Tibial nerve (tissue), 4 donors: ENCODE results near the gene WASHC4.

Experiments used
- EP300 ChIP-seq, 2 donors: sonication (generic); formaldehyde crosslinking; IDR thresholded peaks; one replicate each; pipeline ENCODE4 v1.6.1; 2017; ENCODE audit warnings: antibody characterized with exemption in 2 of 2, mild to moderate bottlenecking in 1 of 2
- POLR2A ChIP-seq, 2 donors: fragments of 450-650 bp; IDR thresholded peaks; one replicate each; pipeline ENCODE4 v1.6.1; 2017; ENCODE audit warnings: antibody characterized with exemption in 2 of 2, mild to moderate bottlenecking in 2 of 2, moderate library complexity in 2 of 2
- TF ChIP-seq, protein P1 (sequence below), 5 experiments: fragments of 200-600 bp in 3 of 5; fragments of 450-650 bp in 2 of 5; sonication (generic) in 3 of 5; IDR thresholded peaks; one replicate each; pipeline ENCODE4 v1.5.1; 2016 to 2019; ENCODE audit warnings: antibody characterized with exemption in 5 of 5, mild to moderate bottlenecking in 3 of 5, moderate library complexity in 2 of 5

DNA sequence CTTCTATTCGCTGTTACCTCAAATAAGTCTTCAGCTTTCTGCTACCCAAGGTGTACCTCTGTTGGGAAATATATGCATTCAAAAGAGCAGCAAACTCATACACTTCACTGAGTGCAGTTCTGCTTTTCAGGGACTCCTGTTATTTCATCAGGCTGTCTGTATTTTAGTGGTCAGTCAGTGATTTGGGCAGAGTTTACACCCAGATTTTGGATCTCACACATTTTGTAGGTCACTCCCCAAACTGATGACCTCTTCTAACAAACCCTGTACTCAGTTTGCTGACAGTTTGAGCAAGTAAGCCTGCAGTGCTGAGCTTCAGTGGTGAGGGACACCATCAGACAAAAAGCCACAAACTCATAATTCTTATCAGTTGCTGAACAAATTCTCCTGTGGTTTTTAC lies 8.2 kb upstream of the WASHC4 start:
- TF ChIP-seq, protein P1, sequence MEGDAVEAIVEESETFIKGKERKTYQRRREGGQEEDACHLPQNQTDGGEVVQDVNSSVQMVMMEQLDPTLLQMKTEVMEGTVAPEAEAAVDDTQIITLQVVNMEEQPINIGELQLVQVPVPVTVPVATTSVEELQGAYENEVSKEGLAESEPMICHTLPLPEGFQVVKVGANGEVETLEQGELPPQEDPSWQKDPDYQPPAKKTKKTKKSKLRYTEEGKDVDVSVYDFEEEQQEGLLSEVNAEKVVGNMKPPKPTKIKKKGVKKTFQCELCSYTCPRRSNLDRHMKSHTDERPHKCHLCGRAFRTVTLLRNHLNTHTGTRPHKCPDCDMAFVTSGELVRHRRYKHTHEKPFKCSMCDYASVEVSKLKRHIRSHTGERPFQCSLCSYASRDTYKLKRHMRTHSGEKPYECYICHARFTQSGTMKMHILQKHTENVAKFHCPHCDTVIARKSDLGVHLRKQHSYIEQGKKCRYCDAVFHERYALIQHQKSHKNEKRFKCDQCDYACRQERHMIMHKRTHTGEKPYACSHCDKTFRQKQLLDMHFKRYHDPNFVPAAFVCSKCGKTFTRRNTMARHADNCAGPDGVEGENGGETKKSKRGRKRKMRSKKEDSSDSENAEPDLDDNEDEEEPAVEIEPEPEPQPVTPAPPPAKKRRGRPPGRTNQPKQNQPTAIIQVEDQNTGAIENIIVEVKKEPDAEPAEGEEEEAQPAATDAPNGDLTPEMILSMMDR (IDR thresholded peaks at IDR 0.05), result no peak
- TF ChIP-seq EP300 (IDR thresholded peaks at IDR 0.05), result no peak
- no peak for TF ChIP-seq POLR2A (IDR thresholded peaks at IDR 0.05)
